G401.6 (cell line): Measurements from ENCODE around the gene ZMIZ1.

Experiments
- FAIRE-seq: peaks from 2 replicates; lab custom pipeline; 2012; peaks lifted over from hg19 to GRCh38; lab: Jason Lieb, UNC

ZMIZ1 gene

DNA sequence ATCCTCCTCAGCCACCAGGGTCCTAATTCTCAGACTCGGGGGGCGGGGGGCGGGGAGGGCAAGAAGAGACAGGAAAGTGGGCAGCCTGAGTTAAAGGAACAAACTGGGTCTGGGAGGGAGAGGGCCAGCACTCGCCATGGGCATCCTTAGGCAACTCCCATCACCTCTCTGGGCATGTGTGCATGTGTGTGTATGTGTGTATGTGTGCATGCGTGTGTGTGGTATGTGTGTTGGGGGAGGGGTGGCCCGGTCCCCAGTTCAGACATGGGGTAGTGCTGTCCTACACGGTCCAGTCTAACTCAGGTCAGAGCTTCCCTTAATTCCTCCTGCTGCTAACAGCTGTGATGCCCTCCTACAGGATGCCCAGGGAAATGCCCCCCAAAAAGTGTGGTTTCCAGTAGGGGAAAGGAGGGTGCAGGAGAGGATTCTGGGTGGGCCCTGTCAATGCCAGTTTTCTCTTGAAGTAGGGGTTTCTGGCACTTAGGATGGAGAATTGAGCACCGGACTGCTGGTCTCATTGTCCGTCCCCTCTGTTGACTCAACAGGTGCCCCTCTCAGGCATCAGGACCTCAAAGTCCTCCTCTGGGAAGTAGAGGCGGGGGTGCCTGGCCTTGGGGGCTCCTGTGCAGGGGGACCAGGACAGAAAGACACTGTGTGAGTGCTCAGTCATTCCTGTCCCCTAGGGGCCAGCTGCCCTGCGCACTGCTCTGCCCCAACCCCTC is 15.1 kb upstream of the ZMIZ1 start:
- FAIRE-seq = no peak

- no peak for FAIRE-seq
Measured at GRCh38 chr10:79054203-79055099, 14.3 kb upstream of the ZMIZ1 start.

DNA sequence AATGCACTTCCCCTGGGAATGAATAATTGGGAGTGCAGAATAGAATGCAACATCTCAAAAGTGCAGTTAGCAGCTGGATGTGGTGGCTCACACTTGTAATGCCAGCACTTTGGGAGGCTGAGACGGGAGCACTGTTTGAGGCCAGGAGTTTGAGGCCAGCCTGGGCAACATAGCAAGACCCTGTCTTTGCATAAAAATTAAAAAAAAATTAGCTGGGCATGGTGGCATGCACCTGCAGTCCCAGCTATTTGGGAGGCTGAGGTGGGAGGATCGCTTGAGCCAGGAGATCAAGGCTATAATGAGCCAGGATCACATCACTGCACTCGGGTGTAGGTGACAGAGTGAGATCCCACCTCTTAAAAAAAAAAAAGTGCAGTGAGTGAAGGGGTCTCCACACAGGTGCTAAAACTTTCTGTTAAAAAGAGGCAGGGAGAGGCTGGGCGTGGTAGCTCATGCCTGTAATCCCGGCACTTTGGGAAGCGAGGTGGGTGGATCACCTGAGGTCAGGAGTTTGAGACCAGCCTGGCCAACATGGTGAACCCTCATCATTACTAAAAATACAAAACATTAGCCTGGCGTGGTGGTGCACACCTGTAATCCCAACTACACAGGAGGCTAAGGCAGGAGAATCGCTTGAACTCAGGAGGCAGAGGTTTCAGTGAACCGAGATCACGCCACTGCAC is 13.5 kb upstream of the ZMIZ1 start:
- FAIRE-seq = no peak

GRCh38 chr10:79055892-79056291 is 12.9 kb upstream of the ZMIZ1 start:
- no peak for FAIRE-seq

- FAIRE-seq = no peak
Measured at GRCh38 chr10:79056361-79056735, 12.4 kb upstream of the ZMIZ1 start.

DNA sequence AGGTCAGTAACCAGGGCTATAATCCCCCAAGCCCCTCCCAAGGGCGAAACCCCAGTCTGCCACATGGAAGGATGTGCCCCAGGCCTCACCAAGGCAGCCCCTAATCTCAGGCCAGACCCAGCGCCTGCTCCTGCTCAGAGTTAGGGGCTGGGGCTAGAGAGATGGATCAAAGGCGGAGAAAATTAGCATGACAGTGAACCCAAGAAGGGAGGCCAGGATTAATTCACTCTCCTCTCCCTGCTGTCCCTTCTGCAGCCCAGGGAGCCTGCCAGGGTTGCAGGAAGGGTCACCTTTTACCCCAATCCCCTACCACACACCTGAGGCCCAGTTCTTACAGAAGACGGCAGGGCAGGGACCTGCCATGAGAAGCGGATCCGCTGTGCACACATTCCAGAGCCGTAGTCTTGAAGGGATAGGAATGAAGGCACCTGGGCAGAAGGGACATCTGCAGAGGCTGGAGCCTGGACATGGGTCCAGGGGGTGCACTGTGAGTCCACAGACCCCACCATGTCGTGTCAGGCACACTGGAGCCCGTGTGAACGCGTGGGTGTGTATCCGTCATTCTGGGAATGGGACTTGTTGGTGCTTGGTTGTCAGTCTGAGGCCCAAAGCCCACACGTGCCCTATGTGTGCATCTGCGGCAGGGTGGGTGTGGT is 11.9 kb upstream of the ZMIZ1 start:
- no peak for FAIRE-seq

GRCh38 chr10:79057481-79058275 is 11.1 kb upstream of the ZMIZ1 start:
- no peak for FAIRE-seq

DNA sequence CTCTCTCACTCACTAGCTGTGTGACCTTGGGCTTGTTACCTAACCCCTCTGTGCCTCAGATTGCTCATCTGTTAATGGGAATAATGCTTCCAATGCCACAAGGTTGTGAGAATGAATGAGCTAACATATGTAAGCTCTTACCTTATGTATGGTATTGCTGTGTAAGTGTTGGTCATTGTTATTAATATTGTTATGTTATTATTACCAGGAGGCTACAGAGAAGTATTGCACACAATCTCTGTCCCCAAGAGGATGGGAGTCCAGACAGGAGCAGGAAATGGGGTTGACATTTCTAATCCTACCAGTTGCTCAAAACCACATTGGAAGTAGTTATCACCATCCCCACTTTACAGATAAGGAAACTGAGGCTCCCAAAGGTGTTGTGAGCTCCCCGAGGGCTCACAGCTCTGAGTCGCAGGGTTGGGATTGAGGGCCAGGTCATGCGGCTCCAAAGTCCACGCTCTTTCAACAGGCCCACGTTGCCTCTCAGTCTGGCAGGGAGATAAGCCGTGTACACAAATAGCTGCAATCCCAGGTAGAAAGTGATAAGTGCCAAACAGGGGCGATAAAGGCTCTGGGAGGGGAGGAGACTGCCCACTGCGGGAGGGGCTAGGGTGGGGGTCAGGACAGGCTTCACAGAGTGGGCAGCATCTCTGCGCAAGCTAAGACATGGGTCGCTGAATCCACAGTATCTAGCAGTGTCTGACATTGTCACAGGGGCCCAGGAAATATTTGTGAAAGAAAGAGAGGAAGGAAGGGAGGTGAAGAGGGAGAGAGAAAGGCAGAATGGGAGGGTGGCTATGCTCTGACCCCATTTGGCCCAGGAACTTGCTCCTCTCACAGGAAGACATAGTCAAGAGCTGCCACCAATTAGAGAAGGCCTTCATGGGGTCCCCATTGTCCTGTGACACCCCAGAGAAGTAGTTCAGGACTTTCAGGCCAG is 9.6 kb upstream of the ZMIZ1 start:
- no peak for FAIRE-seq

DNA sequence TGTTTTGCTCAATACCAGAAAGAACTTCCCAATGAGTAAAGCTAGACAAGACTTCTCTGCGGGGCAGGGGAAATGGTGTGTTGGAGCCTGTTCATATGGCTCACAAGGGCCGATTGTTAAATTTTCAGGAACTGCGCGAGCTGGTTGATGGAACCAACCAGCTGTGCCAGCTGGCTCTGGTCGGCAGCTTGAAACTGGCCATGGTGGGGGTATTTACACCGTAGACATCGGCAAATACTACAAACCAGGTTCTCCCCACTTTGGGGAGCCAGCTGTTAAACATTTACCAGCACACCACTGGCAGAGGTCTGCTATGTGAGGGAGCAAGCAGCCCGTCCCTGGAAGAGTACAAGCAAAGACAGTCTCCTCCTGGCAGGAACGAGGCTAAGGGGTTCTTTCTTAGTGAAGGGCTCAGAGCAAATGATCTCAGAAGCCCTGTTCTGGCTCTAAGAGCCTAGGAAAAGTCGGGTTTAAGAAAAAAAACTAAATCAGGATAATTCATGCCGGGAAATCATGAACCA is 8.8 kb upstream of the ZMIZ1 start:
- no peak for FAIRE-seq

GRCh38 chr10:79060641-79061255 is 8.0 kb upstream of the ZMIZ1 start:
- no peak for FAIRE-seq

DNA sequence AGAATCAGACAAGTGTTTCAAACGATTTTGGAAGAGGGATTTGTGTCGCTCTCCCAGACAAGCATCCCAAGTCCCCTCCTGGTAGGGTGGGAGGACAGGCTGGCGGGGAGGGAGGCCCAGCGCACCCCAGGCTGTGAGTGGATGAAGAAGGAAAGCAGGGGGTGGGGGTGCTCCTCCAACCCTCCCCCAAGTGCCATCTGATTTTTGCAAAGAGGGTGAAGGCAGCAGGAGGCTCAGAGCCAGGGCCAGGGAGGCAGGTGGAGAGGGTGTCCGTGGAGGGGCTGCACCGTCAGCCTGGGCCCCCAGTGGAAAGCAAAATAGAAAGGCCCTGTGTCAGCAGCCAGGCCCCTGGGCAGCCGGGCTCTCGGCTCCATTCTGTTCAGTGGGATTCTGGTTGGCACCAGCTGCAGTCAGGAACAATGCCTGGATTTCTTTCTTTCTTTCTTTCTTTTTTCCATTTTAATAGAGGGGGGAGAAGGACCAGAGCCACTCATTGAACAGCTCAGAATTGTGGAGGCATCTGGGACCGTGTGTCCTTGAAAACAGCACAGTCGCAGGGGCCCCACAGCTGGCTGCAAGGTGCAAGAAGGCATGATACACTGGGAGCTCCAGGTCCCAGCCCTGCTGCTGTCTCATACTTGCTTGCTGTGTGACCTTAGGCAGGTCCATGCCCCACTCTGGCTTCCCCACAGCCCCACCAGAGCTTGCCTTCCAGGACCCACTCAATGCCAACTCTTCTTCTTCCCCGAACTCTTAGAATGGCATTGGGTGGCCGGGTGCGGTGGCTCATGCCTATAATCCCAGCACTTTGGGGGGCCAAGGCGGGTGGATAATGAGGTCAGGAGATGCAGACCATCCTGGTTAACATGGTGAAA is 7.1 kb upstream of the ZMIZ1 start:
- no peak for FAIRE-seq

DNA sequence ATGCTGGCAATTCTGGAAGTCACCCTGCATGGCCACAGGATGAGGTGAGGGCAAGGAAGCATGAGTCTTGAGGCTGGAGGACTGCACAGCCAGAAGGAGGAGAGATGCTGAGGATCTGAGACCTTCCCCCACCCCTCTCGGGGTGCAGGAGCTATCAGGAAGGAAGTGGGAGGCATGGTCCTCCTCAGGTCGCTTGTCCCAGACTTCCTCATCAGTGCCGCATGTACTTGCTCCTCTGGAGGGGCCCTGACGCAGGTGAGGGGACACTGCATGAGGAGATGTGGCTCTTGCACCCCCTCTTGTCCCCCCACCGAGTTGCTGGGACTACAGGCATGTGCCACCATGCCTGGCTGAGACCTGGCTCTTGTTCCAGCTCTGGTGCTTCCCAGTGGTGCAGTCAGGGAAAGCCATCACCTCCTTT is 5.7 kb upstream of the ZMIZ1 start:
- no peak for FAIRE-seq

DNA sequence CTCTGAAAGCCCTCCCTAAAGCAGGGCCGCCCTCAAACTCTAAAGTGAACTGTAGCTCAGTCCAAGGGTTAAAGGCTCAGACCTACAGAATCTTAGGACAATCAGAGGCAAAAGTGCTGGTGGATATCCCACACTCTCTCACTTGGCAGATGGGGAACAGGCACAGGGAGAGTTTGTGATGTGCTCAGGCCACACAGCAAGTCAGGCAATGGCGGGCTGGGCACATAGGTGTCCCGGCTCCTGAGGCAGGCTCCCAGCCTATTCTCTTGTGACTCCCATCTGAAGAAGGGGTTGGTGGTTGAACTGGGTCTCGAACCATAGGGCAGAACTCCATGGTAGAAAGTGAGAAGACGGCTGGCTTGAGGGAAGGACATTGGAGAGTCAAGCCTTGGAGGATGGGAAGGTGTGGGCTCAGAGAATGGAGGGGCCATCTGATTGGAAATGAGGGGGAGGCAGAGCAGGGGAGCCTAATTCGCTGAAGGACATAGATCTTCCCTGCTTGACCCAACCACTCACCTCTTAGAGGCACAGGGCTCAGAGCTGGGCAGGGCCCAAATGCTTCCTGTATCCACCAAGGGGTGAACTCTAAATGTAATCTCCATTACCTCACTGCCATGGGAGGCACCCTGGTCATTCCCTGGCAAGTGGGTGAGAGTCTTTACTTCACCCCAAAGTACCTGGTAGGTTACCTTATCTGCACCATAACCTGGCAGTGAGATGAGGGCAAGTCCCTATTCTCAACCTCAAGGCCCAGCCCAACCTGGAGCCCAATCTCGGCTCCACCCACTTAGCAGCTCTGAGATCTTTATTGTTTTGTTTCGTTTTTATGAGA is 4.9 kb upstream of the ZMIZ1 start:
- no peak for FAIRE-seq

DNA sequence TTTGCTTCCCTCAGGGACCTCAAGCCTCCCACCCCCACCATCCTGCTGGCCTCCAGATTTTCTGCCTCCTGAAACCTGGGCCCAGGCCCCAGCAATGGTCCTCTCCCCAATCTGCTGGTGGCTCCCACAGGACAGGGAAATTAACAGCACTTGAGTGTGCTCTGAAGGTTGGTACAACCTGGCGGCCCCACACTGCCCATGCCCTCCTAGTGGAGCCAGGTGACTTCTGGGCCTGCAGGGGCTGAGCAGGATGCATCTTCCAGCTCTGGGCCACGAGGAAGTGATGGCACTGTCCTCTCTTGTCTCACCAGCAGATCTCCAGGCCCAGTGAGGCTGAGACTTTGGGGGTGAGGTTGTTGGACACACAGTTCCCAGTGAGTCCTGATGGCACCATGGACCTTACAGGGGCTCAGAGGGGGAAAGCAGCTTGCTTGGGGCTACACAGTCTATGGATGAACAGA is 3.6 kb upstream of the ZMIZ1 start:
- FAIRE-seq = no peak

- FAIRE-seq = no peak
Measured at GRCh38 chr10:79065853-79066252, 2.9 kb upstream of the ZMIZ1 start.

GRCh38 chr10:79066411-79067240 is 2.1 kb upstream of the ZMIZ1 start:
- no peak for FAIRE-seq
